Measurements from ENCODE around the gene FBXW7. TPM values are rescaled to one million over a fixed set of nuclear protein-coding genes. Genes with fewer than 3 reads are reported as not detected.

Gene FBXW7
- total and polyA plus RNA-seq, 2 of the 8 experiments (the other 6 are each of a cell fraction or from before 2014, with no cell fraction given), result 6.0 to 26.7 TPM

GRCh38 chr4:152554742-152555141 lies 18.9 kb upstream of the FBXW7 start (continued):
- TF ChIP-seq CHD7 (IDR thresholded peaks at IDR 0.05; ENCODE audit: insufficient replicate concordance, low read length), result no peak
- no peak for TF ChIP-seq RBBP5 (IDR thresholded peaks at IDR 0.05; ENCODE audit: borderline replicate concordance, low read depth, low read length)
- no peak for TF ChIP-seq ATF2 (IDR thresholded peaks at IDR 0.05; ENCODE audit: low read length)
- TF ChIP-seq EGR1 (IDR thresholded peaks at IDR 0.05; ENCODE audit: borderline replicate concordance, low read depth, low read length), result no peak
- TF ChIP-seq POU5F1 (IDR thresholded peaks at IDR 0.05; ENCODE audit: low read depth, low read length), result no peak
- TF ChIP-seq JUN (IDR thresholded peaks at IDR 0.05; ENCODE audit: low read depth, low read length), result no peak
- no peak for TF ChIP-seq CTBP2 (IDR thresholded peaks at IDR 0.05; ENCODE audit: borderline replicate concordance, insufficient read depth, insufficient read length, low read length)
- TF ChIP-seq RNF2 (IDR thresholded peaks at IDR 0.05; ENCODE audit: borderline replicate concordance, low read depth, low read length, missing control alignments, poor library complexity, severe bottlenecking), result no peak
- TF ChIP-seq PHF8 (conservative IDR thresholded peaks at IDR 0.05; ENCODE audit: low read depth, low read length), result no peak
